ENCODE data around the gene HPCAL4. TPM values are rescaled to one million over a fixed set of nuclear protein-coding genes. Genes with fewer than 3 reads are reported as not detected.

Gene HPCAL4
- total and polyA plus RNA-seq, 9 of the 15 experiments (the other 6 are each of a cell fraction or from before 2014, with no cell fraction given) = 0.01 to 0.04 (median 0.04) TPM; not detected in 4

DNA sequence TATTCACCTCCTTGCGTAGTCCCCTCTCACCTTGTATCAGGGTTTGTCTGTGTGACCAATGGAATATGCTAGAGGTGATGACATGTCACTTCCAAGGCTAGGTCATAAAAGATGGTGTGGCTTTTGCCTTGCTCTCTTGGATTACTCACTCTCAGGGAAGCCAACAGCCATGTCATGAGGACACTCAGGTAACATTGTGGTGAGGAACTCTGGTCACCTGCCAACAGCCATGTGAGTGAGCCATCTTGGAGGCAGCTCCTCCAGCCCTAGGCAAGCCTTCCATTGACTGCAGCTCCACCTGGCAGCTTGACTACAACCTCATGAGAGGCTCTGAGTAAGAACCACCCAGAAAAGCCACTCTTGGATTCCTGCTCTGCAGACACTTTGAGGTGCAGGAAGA lies 40.8 kb downstream of the HPCAL4 start (continued):
- no peak for TF ChIP-seq FOXJ2 (tag; IDR thresholded peaks at IDR 0.05)
- no peak for TF ChIP-seq ZNF143 (CRISPR knock-in tag; IDR thresholded peaks at IDR 0.05)
- no peak for TF ChIP-seq GTF2A2 (tag; IDR thresholded peaks at IDR 0.05)
- TF ChIP-seq ELF1 (tag; IDR thresholded peaks at IDR 0.05) = no peak

GRCh38 chr1:39649636-39650185 lies 41.5 kb downstream of the HPCAL4 start:
- Histone ChIP-seq H3K4me3 (no peak overlapping the region), H3K9ac (ENCODE audit: insufficient read depth in 1 of 2, low read depth in 2 of 2, low read length in 2 of 2) (no peak overlapping the region), H3K36me3 (ENCODE audit: control insufficient read depth, insufficient read depth, low read length) (no peaks in the 10 kb centered on the region), H3K79me2 (ENCODE audit: control insufficient read depth, insufficient read depth, low read length) (no peaks in the 10 kb centered on the region), H4K20me1 (replicated peaks; ENCODE audit: control insufficient read depth, insufficient read depth, low read length) (0 out of 2 replicates have a peak, but pooled peaks cover 4% of the 10 kb centered on the region), H3K27me3 (ENCODE audit: control insufficient read depth in 2 of 2, insufficient read depth in 2 of 2, low read length in 2 of 2) (peaks cover 9 to 37% of the 10 kb centered on the region in 2 experiments; a peak in 4 of 5 replicates), H3K4me2 (ENCODE audit: insufficient read depth, low read length) (no peak overlapping the region), H3K9me3 (replicated peaks; ENCODE audit: control insufficient read depth, insufficient read depth, low read depth, low read length) (no peaks in the 10 kb centered on the region), H3K27ac (ENCODE audit: extremely low read depth, low read depth, low read length) (no peak overlapping the region), H3K4me1 (replicated peaks in 1 of 2; ENCODE audit: control insufficient read depth in 2 of 2, insufficient read depth in 2 of 2, low read length in 2 of 2) (peaks cover 5 to 8% of the 10 kb centered on the region in 2 experiments; a peak in 3 of 5 replicates), H3K9me1 (ENCODE audit: control insufficient read depth, insufficient read depth, low read length) (no peaks in the 10 kb centered on the region), H2AFZ (ENCODE audit: low read depth, low read length) (no peak overlapping the region)
- in situ Hi-C loops (cut with MboI) (no loop called here), intact Hi-C loops (cut with micrococcal nuclease) (no loop called here)
- 3% methylated on average over 2 of the region's 2 CpGs for WGBS (ENCODE audit: insufficient coverage, low coverage, missing lambda C conversion rate)
- DNase-seq (ENCODE audit: extremely low read depth in 1 of 4, low spot score in 3 of 4) (no peak), FAIRE-seq (no peak), ATAC-seq (no peak)
- ChIA-PET POLR2A (interaction anchor here (1.4 kb wide), 1 partner anchor 21 kb away, joined by 5 read pairs; no protein-coding TSS in a partner anchor), CTCF (ENCODE audit: low intra/inter-chr PET ratio) (interaction anchor here (0.7 kb wide), 1 partner anchor 11 kb away, joined by 5 read pairs; no protein-coding TSS in a partner anchor)
- no TSS peak for BruUV-seq (replicated peaks)
- no peak for TF ChIP-seq THRAP3 (IDR thresholded peaks at IDR 0.05; ENCODE audit: borderline replicate concordance)
- no peak for TF ChIP-seq SREBF1 (IDR thresholded peaks at IDR 0.05; ENCODE audit: borderline replicate concordance, low read depth, low read length)
- TF ChIP-seq SREBF2 (CRISPR knock-in tag; IDR thresholded peaks at IDR 0.05) = no peak
- no peak for TF ChIP-seq SPI1 (IDR thresholded peaks at IDR 0.05; ENCODE audit: borderline replicate concordance, low read depth, low read length)
- TF ChIP-seq, protein P1, sequence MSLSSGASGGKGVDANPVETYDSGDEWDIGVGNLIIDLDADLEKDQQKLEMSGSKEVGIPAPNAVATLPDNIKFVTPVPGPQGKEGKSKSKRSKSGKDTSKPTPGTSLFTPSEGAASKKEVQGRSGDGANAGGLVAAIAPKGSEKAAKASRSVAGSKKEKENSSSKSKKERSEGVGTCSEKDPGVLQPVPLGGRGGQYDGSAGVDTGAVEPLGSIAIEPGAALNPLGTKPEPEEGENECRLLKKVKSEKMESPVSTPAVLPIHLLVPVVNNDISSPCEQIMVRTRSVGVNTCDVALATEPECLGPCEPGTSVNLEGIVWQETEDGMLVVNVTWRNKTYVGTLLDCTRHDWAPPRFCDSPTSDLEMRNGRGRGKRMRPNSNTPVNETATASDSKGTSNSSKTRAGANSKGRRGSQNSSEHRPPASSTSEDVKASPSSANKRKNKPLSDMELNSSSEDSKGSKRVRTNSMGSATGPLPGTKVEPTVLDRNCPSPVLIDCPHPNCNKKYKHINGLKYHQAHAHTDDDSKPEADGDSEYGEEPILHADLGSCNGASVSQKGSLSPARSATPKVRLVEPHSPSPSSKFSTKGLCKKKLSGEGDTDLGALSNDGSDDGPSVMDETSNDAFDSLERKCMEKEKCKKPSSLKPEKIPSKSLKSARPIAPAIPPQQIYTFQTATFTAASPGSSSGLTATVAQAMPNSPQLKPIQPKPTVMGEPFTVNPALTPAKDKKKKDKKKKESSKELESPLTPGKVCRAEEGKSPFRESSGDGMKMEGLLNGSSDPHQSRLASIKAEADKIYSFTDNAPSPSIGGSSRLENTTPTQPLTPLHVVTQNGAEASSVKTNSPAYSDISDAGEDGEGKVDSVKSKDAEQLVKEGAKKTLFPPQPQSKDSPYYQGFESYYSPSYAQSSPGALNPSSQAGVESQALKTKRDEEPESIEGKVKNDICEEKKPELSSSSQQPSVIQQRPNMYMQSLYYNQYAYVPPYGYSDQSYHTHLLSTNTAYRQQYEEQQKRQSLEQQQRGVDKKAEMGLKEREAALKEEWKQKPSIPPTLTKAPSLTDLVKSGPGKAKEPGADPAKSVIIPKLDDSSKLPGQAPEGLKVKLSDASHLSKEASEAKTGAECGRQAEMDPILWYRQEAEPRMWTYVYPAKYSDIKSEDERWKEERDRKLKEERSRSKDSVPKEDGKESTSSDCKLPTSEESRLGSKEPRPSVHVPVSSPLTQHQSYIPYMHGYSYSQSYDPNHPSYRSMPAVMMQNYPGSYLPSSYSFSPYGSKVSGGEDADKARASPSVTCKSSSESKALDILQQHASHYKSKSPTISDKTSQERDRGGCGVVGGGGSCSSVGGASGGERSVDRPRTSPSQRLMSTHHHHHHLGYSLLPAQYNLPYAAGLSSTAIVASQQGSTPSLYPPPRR (CRISPR knock-in tag; IDR thresholded peaks at IDR 0.05; ENCODE audit: borderline replicate concordance) = no peak
- no peak for TF ChIP-seq ATF7 (IDR thresholded peaks at IDR 0.05)
- TF ChIP-seq SMAD4 (CRISPR knock-in tag; conservative IDR thresholded peaks at IDR 0.05) = no peak
- no peak for TF ChIP-seq ZNF253 (CRISPR knock-in tag; conservative IDR thresholded peaks at IDR 0.05)
- no peak for TF ChIP-seq ZSCAN32 (CRISPR knock-in tag; IDR thresholded peaks at IDR 0.05)
- no peak for TF ChIP-seq ZNF584 (CRISPR knock-in tag; IDR thresholded peaks at IDR 0.05; ENCODE audit: low read depth)
